Stimulated activated CD4-positive, alpha-beta T cell treated with anti-CD3 and anti-CD28 coated beads, TNF-alpha, amount 100 ng/mL, for 4 hours (primary cell): ENCODE measurements around the gene SGIP1.

Experiments used
- DNase-seq, 3 experiments: peaks; one replicate each; pipeline ENCODE4 v3.0.0-alpha.2; 2020; ENCODE audit warnings: low read depth in 3 of 3

Gene SGIP1

GRCh38 chr1:66606362-66607065 lies 72.6 kb downstream of the SGIP1 start:
- DNase-seq, result no peak

- DNase-seq, result no peak
Observed at GRCh38 chr1:66607458-66607857, 73.5 kb downstream of the SGIP1 start.

GRCh38 chr1:66613187-66613586 lies 79.2 kb downstream of the SGIP1 start:
- no peak for DNase-seq

- DNase-seq, result no peak
Observed at GRCh38 chr1:66617362-66618184, 83.6 kb downstream of the SGIP1 start.

GRCh38 chr1:66618390-66618789 lies 84.4 kb downstream of the SGIP1 start:
- DNase-seq, result no peak

- no peak for DNase-seq
Observed at GRCh38 chr1:66623812-66624211, 89.9 kb downstream of the SGIP1 start.

GRCh38 chr1:66624412-66625060 lies 90.6 kb downstream of the SGIP1 start:
- no peak for DNase-seq

- DNase-seq, result no peak
Observed at GRCh38 chr1:66626261-66626660, 92.3 kb downstream of the SGIP1 start.

- DNase-seq, result no peak
Observed at GRCh38 chr1:66628926-66629325, 95.0 kb downstream of the SGIP1 start.

GRCh38 chr1:66633159-66633558 lies 99.2 kb downstream of the SGIP1 start:
- DNase-seq, result no peak

- DNase-seq, result no peak
Observed at GRCh38 chr1:66637146-66637545, 103.2 kb downstream of the SGIP1 start.

GRCh38 chr1:66641891-66642473 lies 108.0 kb downstream of the SGIP1 start:
- no peak for DNase-seq

- DNase-seq, result no peak
Observed at GRCh38 chr1:66642992-66643391, 109.0 kb downstream of the SGIP1 start.

GRCh38 chr1:66644331-66644730 lies 110.4 kb downstream of the SGIP1 start:
- no peak for DNase-seq

- DNase-seq, result no peak
Observed at GRCh38 chr1:66648901-66649595, 115.1 kb downstream of the SGIP1 start.

GRCh38 chr1:66652556-66652955 lies 118.6 kb downstream of the SGIP1 start:
- no peak for DNase-seq

GRCh38 chr1:66654643-66655042 lies 120.7 kb downstream of the SGIP1 start:
- no peak for DNase-seq

- DNase-seq, result no peak
Observed at GRCh38 chr1:66671455-66671854, 137.5 kb downstream of the SGIP1 start.

GRCh38 chr1:66676613-66677298 lies 142.8 kb downstream of the SGIP1 start:
- DNase-seq, result no peak

GRCh38 chr1:66678146-66678545 lies 144.2 kb downstream of the SGIP1 start:
- no peak for DNase-seq

- DNase-seq, result no peak
Observed at GRCh38 chr1:66679140-66679539, 145.2 kb downstream of the SGIP1 start.
